Ovary (tissue), 3 donors: ENCODE results near the gene ERICH4.

Experiments
- POLR2A ChIP-seq: fragments of 450-650 bp; IDR thresholded peaks from one replicate; pipeline ENCODE4 v1.6.1; 2017; ENCODE audit warnings: antibody characterized with exemption, mild to moderate bottlenecking, moderate library complexity
- TF ChIP-seq, protein P1 (sequence below), 3 donors: fragments of 450-650 bp in 2 of 3; fragments of 200-600 bp in 1 of 3; IDR thresholded peaks; one replicate each; pipeline versions ENCODE4 v1.5.1 to v1.8.0; 2016 to 2022; ENCODE audit warnings: antibody characterized with exemption in 3 of 3, mild to moderate bottlenecking in 1 of 3
- donor health status: DM: no; HTN: no; CAD: no.

DNA sequence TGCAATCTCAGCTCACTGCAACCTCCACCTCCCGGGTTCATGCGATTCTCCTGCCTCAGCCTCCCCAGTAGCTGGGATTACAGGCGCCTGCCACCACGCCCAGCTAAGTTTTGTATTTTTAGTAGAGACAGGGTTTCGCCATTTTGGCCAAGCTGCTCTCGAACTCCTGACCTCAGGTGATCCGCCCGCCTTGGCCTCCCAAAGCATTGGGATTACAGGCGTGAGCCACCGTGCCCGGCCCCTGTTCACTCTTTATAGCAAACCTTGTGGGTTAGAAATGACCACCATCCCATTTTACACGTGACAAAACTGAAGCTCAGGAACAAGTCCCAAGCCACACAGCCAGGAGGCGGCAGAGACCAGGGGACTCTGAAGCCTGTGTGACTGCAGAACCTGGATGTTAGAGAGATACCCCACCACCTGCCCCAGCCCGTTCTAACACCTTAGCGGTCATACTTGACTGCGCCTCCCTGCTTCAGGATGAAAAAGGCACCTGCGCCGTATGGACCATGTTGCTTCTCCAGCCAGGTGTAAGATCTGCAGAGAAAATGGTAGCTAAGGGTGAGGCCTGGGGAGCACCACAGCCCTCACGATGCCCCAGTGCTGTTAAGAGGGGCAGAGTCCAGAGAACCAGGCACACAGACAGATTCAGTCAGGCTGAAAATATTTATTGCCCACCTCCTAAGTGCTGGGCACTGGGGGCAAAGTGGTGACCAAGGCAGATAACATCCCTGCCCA is 6.9 kb upstream of the ERICH4 start:
- TF ChIP-seq, protein P1, sequence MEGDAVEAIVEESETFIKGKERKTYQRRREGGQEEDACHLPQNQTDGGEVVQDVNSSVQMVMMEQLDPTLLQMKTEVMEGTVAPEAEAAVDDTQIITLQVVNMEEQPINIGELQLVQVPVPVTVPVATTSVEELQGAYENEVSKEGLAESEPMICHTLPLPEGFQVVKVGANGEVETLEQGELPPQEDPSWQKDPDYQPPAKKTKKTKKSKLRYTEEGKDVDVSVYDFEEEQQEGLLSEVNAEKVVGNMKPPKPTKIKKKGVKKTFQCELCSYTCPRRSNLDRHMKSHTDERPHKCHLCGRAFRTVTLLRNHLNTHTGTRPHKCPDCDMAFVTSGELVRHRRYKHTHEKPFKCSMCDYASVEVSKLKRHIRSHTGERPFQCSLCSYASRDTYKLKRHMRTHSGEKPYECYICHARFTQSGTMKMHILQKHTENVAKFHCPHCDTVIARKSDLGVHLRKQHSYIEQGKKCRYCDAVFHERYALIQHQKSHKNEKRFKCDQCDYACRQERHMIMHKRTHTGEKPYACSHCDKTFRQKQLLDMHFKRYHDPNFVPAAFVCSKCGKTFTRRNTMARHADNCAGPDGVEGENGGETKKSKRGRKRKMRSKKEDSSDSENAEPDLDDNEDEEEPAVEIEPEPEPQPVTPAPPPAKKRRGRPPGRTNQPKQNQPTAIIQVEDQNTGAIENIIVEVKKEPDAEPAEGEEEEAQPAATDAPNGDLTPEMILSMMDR (IDR thresholded peaks at IDR 0.05): no peak
- no peak for TF ChIP-seq POLR2A
